ENCODE measurements around the gene LCLAT1. TPM values are rescaled to one million over a fixed set of nuclear protein-coding genes. Genes with fewer than 3 reads are reported as not detected.

LCLAT1 gene
- total and polyA plus RNA-seq, 8 donors = 2.0 to 15.0 (median 9.8) TPM

GRCh38 chr2:30649278-30649677 lies 202.2 kb downstream of the LCLAT1 start:
- Histone ChIP-seq H3K4me1 (no peaks in the 10 kb centered on the region), H3K4me3 (no peak overlapping the region), H3K36me3 (no peaks in the 10 kb centered on the region), H3K27ac (no peak overlapping the region), H3K9me3 (no peaks in the 10 kb centered on the region), H3K27me3 (no peaks in the 10 kb centered on the region)
- no peak for TF ChIP-seq CTCF (IDR thresholded peaks at IDR 0.05)
- ATAC-seq (peak in 1 of 4 donors; percentile 29), DNase-seq (no peak), FAIRE-seq (no peak)
- intact Hi-C loops (cut with DNase I) = no loop called here
- 39 to 72% methylated on average over 4 of the region's 4 CpGs for WGBS, 2 donors

GRCh38 chr2:30649828-30650227 lies 202.8 kb downstream of the LCLAT1 start:
- Histone ChIP-seq H3K9me3 (no peaks in the 10 kb centered on the region), H3K36me3 (no peaks in the 10 kb centered on the region), H3K27me3 (no peaks in the 10 kb centered on the region), H3K4me1 (no peaks in the 10 kb centered on the region), H3K4me3 (no peak overlapping the region), H3K27ac (no peak overlapping the region)
- DNase-seq (no peak), FAIRE-seq (no peak), ATAC-seq (no peak)
- intact Hi-C loops (cut with DNase I) = no loop called here
- WGBS, 2 donors = 69 to 81% methylated on average over 5 of the region's 5 CpGs
- no peak for TF ChIP-seq CTCF (IDR thresholded peaks at IDR 0.05)

GRCh38 chr2:30652271-30652915 lies 205.3 kb downstream of the LCLAT1 start:
- intact Hi-C loops (cut with DNase I) = no loop called here
- ATAC-seq (no peak), DNase-seq (no peak), FAIRE-seq (no peak)
- no peaks in the 10 kb centered on the region for H3K4me1 ChIP-seq
- no peak for TF ChIP-seq CTCF (IDR thresholded peaks at IDR 0.05)
- H3K4me3 ChIP-seq = no peak overlapping the region
- no peaks in the 10 kb centered on the region for H3K9me3 ChIP-seq
- no peaks in the 10 kb centered on the region for H3K36me3 ChIP-seq
- 78 to 84% methylated on average over 8 of the region's 8 CpGs for WGBS, 2 donors
- no peak overlapping the region for H3K27ac ChIP-seq
- H3K27me3 ChIP-seq = no peaks in the 10 kb centered on the region

DNA sequence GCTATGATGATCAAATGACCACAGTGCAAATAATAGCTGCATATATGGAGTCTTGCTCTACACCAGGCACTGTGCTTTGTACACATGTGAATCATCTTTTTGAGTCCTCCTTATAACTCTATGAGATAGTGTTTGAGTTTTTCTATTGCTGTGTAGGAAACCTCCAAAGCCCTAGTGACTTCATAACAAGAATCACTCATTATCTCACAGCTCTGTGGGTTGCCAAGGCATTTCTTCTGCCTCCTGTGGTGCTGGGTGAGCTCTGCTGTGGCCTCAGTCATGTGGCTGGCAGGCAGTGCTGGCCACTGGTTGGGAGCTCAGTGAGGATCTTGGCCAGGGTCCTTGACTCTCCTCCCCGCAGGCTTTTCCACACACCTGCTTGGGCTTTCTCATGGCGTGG lies 206.8 kb downstream of the LCLAT1 start:
- 85% methylated on average over 2 of the region's 2 CpGs for WGBS, 2 donors
- no peak for ATAC-seq

More for the DNA sequence above, 206.8 kb downstream of the LCLAT1 start:
- H3K4me3 ChIP-seq = no peak overlapping the region
- intact Hi-C loops (cut with DNase I) = no loop called here
- H3K27me3 ChIP-seq = no peaks in the 10 kb centered on the region
- FAIRE-seq (no peak), DNase-seq (no peak)
- no peaks in the 10 kb centered on the region for H3K4me1 ChIP-seq
- no peak for TF ChIP-seq CTCF (IDR thresholded peaks at IDR 0.05)
- no peaks in the 10 kb centered on the region for H3K9me3 ChIP-seq
- no peaks in the 10 kb centered on the region for H3K36me3 ChIP-seq
- no peak overlapping the region for H3K27ac ChIP-seq

Measured in pancreas (tissue), 10 donors.